HepG2 (cell line): ENCODE results near the gene XXYLT1. TPM values are rescaled to one million over a fixed set of nuclear protein-coding genes. Genes with fewer than 3 reads are reported as not detected.

Source experiments
- ATAC-seq: fragments of 200-7000 bp; cut with Tn5 transposase; 3 replicates; pipeline ENCODE4 v1.9.1; 2020; ENCODE audit warnings: mild to moderate bottlenecking, moderate library complexity
- BruUV-seq: library from RNA; stranded (reverse); fragments of 400-500 nt; replicated peaks from 2 replicates; lab custom pipeline; 2021; lab: Mats Ljungman, UMichigan
- CTCF ChIA-PET: fragments of 300-600 bp; formaldehyde crosslinking; extraction: SDS; loops from one replicate; lab custom pipeline; 2021; ENCODE audit warnings: low total read pairs, inconsistent platforms, low intra/inter-chr PET ratio; lab: Yijun Ruan, JAX
- POLR2A ChIA-PET: fragments of 350-600 bp; sonication (Branson Sonifier 250); formaldehyde crosslinking; loops from one replicate; lab custom pipeline; 2020; ENCODE audit warnings: antibody characterized with exemption, inconsistent platforms; lab: Yijun Ruan, JAX
- DNase-seq: peaks from one replicate; pipeline ENCODE4 v3.0.0-alpha.2; 2015; ENCODE audit warnings: low spot score
- FAIRE-seq: peaks from 3 replicates; lab custom pipeline; 2011; peaks lifted over from hg19 to GRCh38; lab: Jason Lieb, UNC
- H2AFZ ChIP-seq: one replicate; pipeline ENCODE4 v1.6.1; 2011; ENCODE audit warnings: low read length, inconsistent platforms
- H3K27ac ChIP-seq: fragments of 300-600 bp; 3 replicates; pipeline ENCODE4 v1.8.0; 2011; ENCODE audit warnings: mixed run types, mild to moderate bottlenecking, mixed read lengths, low read length, inconsistent platforms; ENCODE audit not compliant: insufficient read depth; ENCODE audit errors: extremely low read length
- H3K27me3 ChIP-seq, 2 experiments: fragments of 200-600 bp in 1 of 2; 2 replicates in 1 of 2; 3 replicates in 1 of 2; pipeline versions ENCODE4 v1.6.0 to v1.8.0; 2011; ENCODE audit warnings: low read length in 2 of 2, mild to moderate bottlenecking in 2 of 2, moderate library complexity in 2 of 2, inconsistent platforms in 1 of 2; ENCODE audit not compliant: insufficient read depth in 2 of 2, control insufficient read depth in 1 of 2
- H3K36me3 ChIP-seq, 2 experiments: fragments of 200-600 bp in 1 of 2; replicated peaks in 1 of 2; 2 replicates in 1 of 2; 3 replicates in 1 of 2; pipeline versions ENCODE4 v1.5.1 to v1.8.0; 2011; ENCODE audit warnings: low read length in 2 of 2, inconsistent platforms in 1 of 2; ENCODE audit not compliant: insufficient read depth in 2 of 2, control insufficient read depth in 1 of 2
- H3K4me1 ChIP-seq: 2 replicates; pipeline ENCODE4 v1.5.1; 2012; ENCODE audit warnings: low read length, inconsistent platforms; ENCODE audit not compliant: insufficient read depth
- H3K4me2 ChIP-seq: 2 replicates; pipeline ENCODE4 v1.6.0; 2011; ENCODE audit warnings: low read depth, low read length, inconsistent platforms
- H3K4me3 ChIP-seq, 3 experiments: fragments of 200-600 bp in 1 of 3; sonication (generic), shearing (Covaris generic) in 1 of 3; replicated peaks in 1 of 3; 2 replicates each; pipeline ENCODE4 v1.5.1; 2011 to 2016; ENCODE audit warnings: low read length in 3 of 3, inconsistent platforms in 2 of 3, low read depth in 2 of 3, mild to moderate bottlenecking in 2 of 3, control low read depth in 1 of 3, mixed read lengths in 1 of 3; ENCODE audit not compliant: insufficient read depth in 1 of 3
- H3K79me2 ChIP-seq: one replicate; pipeline ENCODE4 v1.6.1; 2011; ENCODE audit warnings: low read length, inconsistent platforms; ENCODE audit not compliant: insufficient read depth
- H3K9ac ChIP-seq: 2 replicates; pipeline ENCODE4 v1.6.0; 2011; ENCODE audit warnings: mild to moderate bottlenecking, low read depth, low read length, inconsistent platforms; ENCODE audit not compliant: insufficient read depth
- H3K9me3 ChIP-seq: 2 replicates; pipeline ENCODE4 v1.5.1; 2012; ENCODE audit warnings: mild to moderate bottlenecking, low read length
- H4K20me1 ChIP-seq: 2 replicates; pipeline ENCODE4 v1.6.0; 2011; ENCODE audit warnings: inconsistent platforms, mild to moderate bottlenecking, low read length, moderate library complexity; ENCODE audit not compliant: insufficient read depth
- ATAD3A ChIP-seq: sonication (generic); formaldehyde crosslinking; IDR thresholded peaks from 2 replicates; pipeline ENCODE4 v1.4.0; 2020; ENCODE audit warnings: missing genetic modification reagents
- CSRNP1 ChIP-seq: sonication (generic); formaldehyde crosslinking; IDR thresholded peaks from 2 replicates; pipeline ENCODE4 v1.8.1; 2023; ENCODE audit warnings: mild to moderate bottlenecking, missing genetic modification reagents
- ETS1 ChIP-seq: sonication (generic); formaldehyde crosslinking; IDR thresholded peaks from 2 replicates; pipeline ENCODE4 v1.4.0; 2020; ENCODE audit warnings: missing genetic modification reagents
- FIP1L1 ChIP-seq: fragments of 200-400 bp; formaldehyde crosslinking; IDR thresholded peaks from 2 replicates; pipeline ENCODE4 v1.6.1; 2018; ENCODE audit warnings: low read depth, mild to moderate bottlenecking, low read length, moderate library complexity, borderline replicate concordance; ENCODE audit not compliant: insufficient read depth
- NFIB ChIP-seq: sonication (generic); formaldehyde crosslinking; IDR thresholded peaks from 2 replicates; pipeline ENCODE4 v1.9.0; 2021; ENCODE audit warnings: missing genetic modification reagents, mild to moderate bottlenecking, borderline replicate concordance
- ZFP36L1 ChIP-seq: sonication (generic); formaldehyde crosslinking; IDR thresholded peaks from 2 replicates; pipeline ENCODE4 v1.8.0; 2022; ENCODE audit warnings: mild to moderate bottlenecking, missing genetic modification reagents, moderate library complexity
- ZNF264 ChIP-seq: sonication (generic); formaldehyde crosslinking; IDR thresholded peaks from 2 replicates; pipeline ENCODE4 v1.4.0; 2020; ENCODE audit warnings: missing genetic modification reagents
- ZNF281 ChIP-seq: sonication (generic); formaldehyde crosslinking; IDR thresholded peaks from 2 replicates; pipeline ENCODE4 v1.4.0; 2020; ENCODE audit warnings: missing genetic modification reagents, borderline replicate concordance
- ZNF317 ChIP-seq: sonication (generic); formaldehyde crosslinking; IDR thresholded peaks from 2 replicates; pipeline ENCODE4 v1.5.0; 2020; ENCODE audit warnings: mild to moderate bottlenecking, missing genetic modification reagents
- ZNF333 ChIP-seq: sonication (generic); formaldehyde crosslinking; IDR thresholded peaks from 2 replicates; pipeline ENCODE4 v1.4.0; 2020; ENCODE audit warnings: mild to moderate bottlenecking, missing genetic modification reagents, borderline replicate concordance
- ZNF460 ChIP-seq: sonication (generic); formaldehyde crosslinking; IDR thresholded peaks from 2 replicates; pipeline ENCODE4 v1.5.1; 2020; ENCODE audit warnings: missing genetic modification reagents, mild to moderate bottlenecking, borderline replicate concordance
- ZNF710 ChIP-seq: sonication (generic); formaldehyde crosslinking; IDR thresholded peaks from 2 replicates; pipeline ENCODE4 v1.5.0; 2020; ENCODE audit warnings: mild to moderate bottlenecking, missing genetic modification reagents, borderline replicate concordance
- WGBS: methylation state at CpG from one replicate; pipeline ENCODE4 v1.1.6; 2017; ENCODE audit warnings: low lambda C conversion rate; 5-methylcytosine and 5-hydroxymethylcytosine counted together
- in situ Hi-C: cut with HindIII; loops from 2 replicates; pipeline ENCODE4 v1.10.0; 2017; ENCODE audit warnings: low pct_unique_long_range_greater_than_20kb; ENCODE audit not compliant: extremely low pct_ligation_motif_present
- intact Hi-C: fragments of 100-400 bp; cut with micrococcal nuclease; formaldehyde crosslinking; loops from one replicate; pipeline ENCODE4 v1.10.0; 2022; ENCODE audit not compliant: unreplicated experiment
- polyA plus RNA-seq, 8 experiments: library from polyadenylated mRNA; depleted of rRNA in 3 of 8; stranded (reverse) in 7 of 8; unstranded in 1 of 8; fragments of >200 nt; fragmentation: Illumina TruSeq in 4 of 8; extraction: Trizol in 4 of 8; gene quantifications; 2 replicates each; pipeline versions ENCODE4 v1.2.1 to v1.2.3, GENCODE V29; 2011 to 2016; ENCODE audit warnings: low read depth in 4 of 8, missing spikeins in 1 of 8, mixed read lengths in 1 of 8; ENCODE audit not compliant: insufficient read depth in 1 of 8
- total RNA-seq, 5 experiments: library from RNA; depleted of rRNA; stranded (reverse); fragments of >200 nt; fragmentation: Illumina TruSeq; extraction: Trizol; gene quantifications; 2 replicates each; pipeline ENCODE4 v1.2.3, GENCODE V29; 2016; ENCODE audit warnings: low read depth in 1 of 5

Gene XXYLT1
- total and polyA plus RNA-seq, 2 of the 13 experiments (the other 11 are each of a cell fraction or from before 2014, with no cell fraction given), result 17.7 to 19.0 TPM

DNA sequence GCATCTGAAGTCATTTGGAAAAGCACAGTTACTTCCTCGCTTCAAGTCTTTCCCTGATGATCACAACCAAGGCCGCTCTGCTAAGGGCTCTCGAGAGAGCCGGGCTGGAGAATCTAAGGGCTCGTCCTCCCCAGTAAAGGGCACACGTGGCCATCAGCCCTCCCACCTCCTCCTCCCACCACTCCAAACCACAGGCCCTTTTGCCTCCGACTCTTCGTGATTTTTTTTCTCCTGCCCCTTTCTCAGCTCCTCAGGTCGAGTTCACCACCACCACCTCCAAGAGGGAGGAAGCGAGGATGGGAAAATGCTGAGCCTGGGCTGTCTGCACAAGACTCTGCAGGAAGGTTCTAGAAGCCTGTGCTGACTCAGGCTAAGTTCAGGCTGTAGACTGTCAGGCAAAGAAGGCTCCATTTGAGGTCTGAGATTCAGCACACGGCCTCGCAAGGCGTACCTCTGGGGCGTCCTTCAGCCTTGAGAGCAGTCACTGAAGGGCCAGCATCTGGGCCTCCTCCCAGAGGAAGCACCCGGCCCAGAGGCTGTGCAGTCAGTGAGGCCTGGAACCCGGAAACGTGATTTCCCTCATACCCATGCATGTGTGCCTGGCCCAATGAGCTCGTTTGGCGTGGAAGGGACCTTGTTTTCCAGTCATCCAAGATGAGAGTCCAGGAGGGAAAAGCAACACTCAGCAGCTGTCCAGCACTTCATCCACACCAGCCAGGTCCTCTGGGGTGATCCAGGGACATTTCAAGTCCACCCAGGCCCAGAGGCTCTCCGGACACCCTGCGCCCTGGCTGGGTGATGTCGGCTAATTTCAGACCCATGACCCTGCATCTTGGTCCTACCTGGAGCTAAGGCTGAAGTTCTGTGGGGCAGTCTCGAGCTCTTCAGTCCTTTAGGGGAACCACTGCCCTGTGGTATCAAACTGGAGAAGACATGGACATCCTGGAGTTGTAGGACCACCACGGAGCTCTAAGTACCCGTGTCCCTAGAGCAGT is 196.8 kb downstream of the XXYLT1 start (continued):
- TF ChIP-seq CSRNP1 (CRISPR knock-in tag) (no peak), ZNF281 (CRISPR knock-in tag) (no peak), ZNF333 (CRISPR knock-in tag) (no peak), ZNF264 (no peak)
- TF ChIP-seq, all 625 proteins: peak for 0

DNA sequence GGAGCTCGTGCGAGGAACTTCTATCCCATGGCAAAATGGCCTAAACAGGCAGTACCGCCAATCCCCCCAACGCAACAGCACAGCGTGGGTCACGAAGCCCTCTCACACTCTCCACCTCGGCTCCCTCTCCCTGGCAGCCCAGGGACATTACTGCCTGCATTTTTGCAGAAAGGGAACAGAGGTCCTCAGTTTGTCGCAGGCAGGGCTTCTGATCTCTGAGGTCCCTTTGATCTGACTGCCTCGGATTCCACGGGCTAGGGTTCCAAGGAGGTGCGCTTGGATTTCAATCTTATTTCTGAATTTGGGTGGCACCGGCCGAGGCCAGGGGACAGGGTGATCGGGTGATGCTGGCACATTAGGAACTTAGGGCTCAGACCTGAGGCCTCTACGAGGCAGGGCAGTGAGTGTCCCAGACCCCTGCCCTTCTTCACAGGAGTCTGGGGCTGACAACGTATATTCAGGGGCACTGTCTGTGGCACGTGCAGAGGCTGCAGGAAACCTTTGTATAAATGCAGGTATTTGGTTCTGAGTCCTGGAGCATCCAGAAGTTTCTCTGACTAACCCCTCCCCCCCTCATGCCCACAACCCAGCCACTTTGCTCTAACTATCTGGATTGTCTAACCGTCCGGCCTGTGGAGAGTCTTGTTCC is 197.9 kb downstream of the XXYLT1 start:
- DNase-seq (no peak), ATAC-seq (no peak), FAIRE-seq (no peak)
- intact Hi-C loops, result no loop called here
- Histone ChIP-seq H3K36me3 (peaks cover 0 to 10% of the 10 kb centered on the region in 2 experiments; a peak in 2 of 5 replicates), H3K79me2 (no peaks in the 10 kb centered on the region), H3K4me2 (no peak overlapping the region), H3K27ac (no peak overlapping the region), H3K4me1 (no peaks in the 10 kb centered on the region), H3K27me3 (no peaks in the 10 kb centered on the region), H3K4me3 (no peak overlapping the region), H4K20me1 (no peaks in the 10 kb centered on the region), H3K9ac (no peak overlapping the region), H3K9me3 (no peaks in the 10 kb centered on the region), H2AFZ (no peak overlapping the region)
- BruUV-seq, result no TSS peak
- CTCF ChIA-PET, result no interaction called here
- POLR2A ChIA-PET, result no interaction called here
- in situ Hi-C loops, result no loop called here
- 94% methylated on average over 19 of the region's 19 CpGs for WGBS
- TF ChIP-seq ZNF460 (no peak), ETS1 (no peak), ATAD3A (no peak), ZFP36L1 (no peak), ZNF317 (CRISPR knock-in tag) (no peak), NFIB (no peak), ZNF710 (CRISPR knock-in tag) (no peak), FIP1L1 (no peak)
